GM12878 (cell line): Measurements from ENCODE around the gene ZDHHC18. TPM values are rescaled to one million over a fixed set of nuclear protein-coding genes. Genes with fewer than 3 reads are reported as not detected.
"Not testable (repeated sequence)": the region's sequence is repeated elsewhere in the genome, so short reads cannot be mapped to it uniquely, and the experiment has no call there.

Experiments
- ATAC-seq: fragments of 200-7000 bp; cut with Tn5 transposase; 3 replicates; pipeline ENCODE4 v1.9.1; 2020; ENCODE audit warnings: mild to moderate bottlenecking, moderate library complexity
- BruUV-seq: library from RNA; stranded (reverse); fragments of 400-500 nt; replicated peaks from 2 replicates; lab custom pipeline; 2021; lab: Mats Ljungman, UMichigan
- CTCF ChIA-PET: fragments of 300-600 bp; sonication (Branson Sonifier 250); formaldehyde crosslinking; extraction: SDS; loops from one replicate; lab custom pipeline; 2021; ENCODE audit warnings: inconsistent platforms; lab: Yijun Ruan, JAX
- POLR2A ChIA-PET: fragments of 350-600 bp; formaldehyde crosslinking; extraction: SDS; loops from one replicate; lab custom pipeline; 2021; ENCODE audit warnings: inconsistent platforms; lab: Charles Lee
- RAD21 ChIA-PET: fragments of 300-600 bp; sonication (Branson Sonifier 250); formaldehyde crosslinking; loops from one replicate; lab custom pipeline; 2023; ENCODE audit warnings: antibody characterized with exemption; ENCODE audit not compliant: unreplicated experiment; lab: Charles Lee
- SMC1A ChIA-PET: fragments of 300-600 bp; sonication (Branson Sonifier 250); formaldehyde crosslinking; loops from one replicate; lab custom pipeline; 2023; ENCODE audit not compliant: unreplicated experiment, uncharacterized antibody; lab: Charles Lee
- DNase-seq: peaks from one replicate; pipeline ENCODE4 v3.0.0-alpha.2; 2011; ENCODE audit warnings: low read depth, low spot score
- FAIRE-seq: peaks from 3 replicates; lab custom pipeline; 2011; peaks lifted over from hg19 to GRCh38; lab: Jason Lieb, UNC
- H2AFZ ChIP-seq: 2 replicates; pipeline ENCODE4 v1.6.0; 2011; ENCODE audit warnings: low read depth, low read length, control low read depth; ENCODE audit not compliant: control insufficient read depth
- H3K27ac ChIP-seq: 2 replicates; pipeline ENCODE4 v1.5.1; 2011; ENCODE audit warnings: control low read depth; ENCODE audit not compliant: control insufficient read depth, insufficient read depth
- H3K27me3 ChIP-seq, 2 experiments: replicated peaks in 1 of 2; 2 replicates each; pipeline versions ENCODE4 v1.6.0 to v1.6.1; 2011; ENCODE audit warnings: low read length in 1 of 2; ENCODE audit not compliant: control insufficient read depth in 2 of 2, insufficient read depth in 2 of 2
- H3K36me3 ChIP-seq, 2 experiments: 2 replicates each; pipeline ENCODE4 v1.5.1; 2011; ENCODE audit warnings: low read length in 1 of 2; ENCODE audit not compliant: control insufficient read depth in 2 of 2, insufficient read depth in 2 of 2
- H3K4me1 ChIP-seq: 2 replicates; pipeline ENCODE4 v1.6.1; 2011; ENCODE audit warnings: mild to moderate bottlenecking, low read length, moderate library complexity, mixed read lengths; ENCODE audit not compliant: control insufficient read depth, insufficient read depth
- H3K4me2 ChIP-seq: 2 replicates; pipeline ENCODE4 v1.6.0; 2011; ENCODE audit warnings: control low read depth; ENCODE audit not compliant: control insufficient read depth, insufficient read depth
- H3K4me3 ChIP-seq: fragments of 200-600 bp; sonication (generic); 2 replicates; pipeline ENCODE4 v1.5.1; 2016
- H3K79me2 ChIP-seq: 2 replicates; pipeline ENCODE4 v1.6.0; 2011; ENCODE audit warnings: low read length; ENCODE audit not compliant: control insufficient read depth, insufficient read depth
- H3K9ac ChIP-seq: 2 replicates; pipeline ENCODE4 v1.8.0; 2011; ENCODE audit warnings: low read length, control low read depth, mixed read lengths; ENCODE audit not compliant: control insufficient read depth, insufficient read depth
- H3K9me3 ChIP-seq: replicated peaks from 3 replicates; pipeline ENCODE4 v1.5.1; 2011; ENCODE audit warnings: mild to moderate bottlenecking, low read length; ENCODE audit not compliant: control insufficient read depth, insufficient read depth
- H4K20me1 ChIP-seq: 2 replicates; pipeline ENCODE4 v1.6.0; 2011; ENCODE audit not compliant: control insufficient read depth, insufficient read depth
- DPF2 ChIP-seq: fragments of 450-650 bp; IDR thresholded peaks from 2 replicates; pipeline ENCODE4 v1.6.1; 2017; ENCODE audit warnings: mild to moderate bottlenecking
- E2F8 ChIP-seq: fragments of 450-650 bp; IDR thresholded peaks from 2 replicates; pipeline ENCODE4 v1.6.1; 2018; ENCODE audit warnings: mild to moderate bottlenecking, low read depth, moderate library complexity; ENCODE audit not compliant: partially characterized antibody
- IRF4 ChIP-seq: IDR thresholded peaks from 2 replicates; pipeline ENCODE4 v1.6.1; 2011; ENCODE audit warnings: low read depth, low read length
- MEF2B ChIP-seq: fragments of 450-650 bp; IDR thresholded peaks from 2 replicates; pipeline ENCODE4 v1.6.1; 2018; ENCODE audit warnings: mild to moderate bottlenecking, moderate library complexity; ENCODE audit not compliant: partially characterized antibody, poor library complexity, severe bottlenecking
- PKNOX1 ChIP-seq: fragments of 450-650 bp; IDR thresholded peaks from 2 replicates; pipeline ENCODE4 v1.6.1; 2016; ENCODE audit warnings: mild to moderate bottlenecking
- REST ChIP-seq: IDR thresholded peaks from 2 replicates; pipeline ENCODE4 v1.6.1; 2012; ENCODE audit warnings: mild to moderate bottlenecking, low read depth, low read length
- RUNX3 ChIP-seq: IDR thresholded peaks from 2 replicates; pipeline ENCODE4 v1.6.1; 2012; ENCODE audit warnings: low read length, inconsistent platforms
- WRNIP1 ChIP-seq: IDR thresholded peaks from 2 replicates; pipeline ENCODE4 v1.6.1; 2011; ENCODE audit warnings: low read depth, low read length, improper control_type of control experiment, borderline replicate concordance
- ZSCAN29 ChIP-seq: fragments of 450-650 bp; IDR thresholded peaks from 2 replicates; pipeline ENCODE4 v1.6.1; 2017; ENCODE audit warnings: mild to moderate bottlenecking, moderate library complexity
- WGBS: methylation state at CpG from one replicate; pipeline ENCODE4 v1.1.6; 2016; ENCODE audit warnings: low lambda C conversion rate; ENCODE audit not compliant: insufficient replicate concordance, insufficient coverage; ENCODE audit errors: missing lambda C conversion rate; 5-methylcytosine and 5-hydroxymethylcytosine counted together
- in situ Hi-C: fragments of 300-500 bp; cut with MboI; formaldehyde crosslinking; loops from 9 replicates; pipeline ENCODE4 v1.14.3; 2018; ENCODE audit warnings: mixed read lengths
- intact Hi-C: fragments of 100-400 bp; cut with micrococcal nuclease; formaldehyde crosslinking; loops from one replicate; pipeline ENCODE4 v1.14.2; 2022; ENCODE audit not compliant: unreplicated experiment
- polyA plus RNA-seq, 11 experiments: library from polyadenylated mRNA; depleted of rRNA in 4 of 11; unstranded in 6 of 11; stranded (reverse) in 5 of 11; fragments of >200 nt; fragmentation: Nextera tagmentation in 4 of 11; fragmentation: Illumina TruSeq in 1 of 11; extraction: Ambion mirVana in 4 of 11; extraction: Trizol in 1 of 11; gene quantifications; 1 replicate in 1 of 11; 2 replicates in 10 of 11; pipeline versions ENCODE4 v1.2.1 to v1.2.3, GENCODE V29; 2011 to 2016; ENCODE audit warnings: inconsistent platforms in 2 of 11, missing spikeins in 2 of 11, low read depth in 1 of 11
- total RNA-seq, 4 experiments: library from RNA; depleted of rRNA in 3 of 4; stranded (reverse); fragments of >200 nt in 3 of 4; fragmentation: Illumina TruSeq in 1 of 4; extraction: Trizol in 1 of 4; gene quantifications; 2 replicates each; pipeline versions ENCODE4 v1.2.1 to v1.2.3, GENCODE V29; 2013 to 2021

ZDHHC18 gene
- total and polyA plus RNA-seq, 10 of the 15 experiments (the other 5 are each of a cell fraction or from before 2014, with no cell fraction given), result 0.40 to 81.2 (median 21.3) TPM

- H3K4me3 ChIP-seq, result no peak overlapping the region
- no peak overlapping the region for H3K4me2 ChIP-seq
- intact Hi-C loops (loop anchor here (5.0 kb wide), 1 partner anchor 87 kb away; no protein-coding TSS in a partner anchor), in situ Hi-C loops (loop anchor here (5.0 kb wide), 2 partner anchors 67 to 272 kb away; no protein-coding TSS in a partner anchor)
- no peak overlapping the region for H3K9ac ChIP-seq
- WGBS, result 95% methylated on average over 4 of the region's 4 CpGs
- H3K9me3 ChIP-seq, result no peaks in the 10 kb centered on the region
- H4K20me1 ChIP-seq, result no peaks in the 10 kb centered on the region
- no peaks in the 10 kb centered on the region for H3K4me1 ChIP-seq
- no peaks in the 10 kb centered on the region for H3K79me2 ChIP-seq
- no peak overlapping the region for H3K27ac ChIP-seq
- FAIRE-seq (no peak), DNase-seq (no peak), ATAC-seq (no peak)
- H3K27me3 ChIP-seq, result no peaks in the 10 kb centered on the region
- BruUV-seq, result no TSS peak
- SMC1A ChIA-PET, result interaction anchor here (3.4 kb wide), 1 partner anchor 90 kb away, joined by 19 read pairs; no protein-coding TSS in a partner anchor
- RAD21 ChIA-PET, result interaction anchor here (1.7 to 2.9 kb wide), 2 partner anchors 14 to 90 kb away, joined by 5 to 13 read pairs; no protein-coding TSS in a partner anchor
- CTCF ChIA-PET, result interaction anchor here (0.9 to 3.3 kb wide), 6 partner anchors 14 to 280 kb away, joined by 3 to 18 read pairs (median 7); no protein-coding TSS in a partner anchor
- POLR2A ChIA-PET, result no interaction called here
- TF ChIP-seq ZSCAN29 (no peak), RUNX3 (no peak), REST (no peak), WRNIP1 (no peak), DPF2 (no peak), IRF4 (no peak), PKNOX1 (no peak), E2F8 (no peak), MEF2B (no peak)
- H3K36me3 ChIP-seq, result peaks cover 15 to 34% of the 10 kb centered on the region in 2 experiments
- H2AFZ ChIP-seq, result no peak overlapping the region
Observed at GRCh38 chr1:26879793-26880192, 53.3 kb downstream of the ZDHHC18 start.

- in situ Hi-C loops, H3K4me3 ChIP-seq, H3K4me2 ChIP-seq, FAIRE-seq, H3K9me3 ChIP-seq, H2AFZ ChIP-seq, H4K20me1 ChIP-seq, DNase-seq, intact Hi-C loops, H3K27ac ChIP-seq, H3K79me2 ChIP-seq, H3K9ac ChIP-seq, H3K4me1 ChIP-seq, ATAC-seq, H3K27me3 ChIP-seq, BruUV-seq: not testable (repeated sequence)
- SMC1A ChIA-PET, result interaction anchor here (0.7 to 2.7 kb wide), 5 partner anchors 8 to 282 kb away, joined by 3 to 10 read pairs (median 4); partner anchors contain the start of gene GPN2
- RAD21 ChIA-PET, result interaction anchor here (0.6 to 1.8 kb wide), 4 partner anchors 17 to 91 kb away, joined by 3 to 7 read pairs (median 4); no protein-coding TSS in a partner anchor
- CTCF ChIA-PET, result interaction anchor here (0.5 to 3.3 kb wide), 14 partner anchors 8 to 382 kb away, joined by 3 to 27 read pairs (median 4); partner anchors contain the start of gene GPN2
- H3K36me3 ChIP-seq, result peaks cover 19 to 40% of the 10 kb centered on the region in 2 experiments
- 95% methylated on average over 6 of the region's 6 CpGs for WGBS
- POLR2A ChIA-PET, result interaction anchor here (0.6 to 1.6 kb wide), 3 partner anchors 23 to 61 kb away, joined by 3 to 4 read pairs (median 3); no protein-coding TSS in a partner anchor
Observed at GRCh38 chr1:26881611-26882010, 55.1 kb downstream of the ZDHHC18 start.
